Measurements from ENCODE around the gene CARMIL1. TPM values are rescaled to one million over a fixed set of nuclear protein-coding genes. Genes with fewer than 3 reads are reported as not detected.

CARMIL1 gene
- total and polyA plus RNA-seq, 2 of the 8 experiments (the other 6 are each of a cell fraction or from before 2014, with no cell fraction given): 20.3 to 40.4 TPM

GRCh38 chr6:25397406-25397805 is 118.2 kb downstream of the CARMIL1 start (continued):
- TF ChIP-seq GABPA (IDR thresholded peaks at IDR 0.05; ENCODE audit: borderline replicate concordance, insufficient read depth, low read length) (no peak), CHD2 (IDR thresholded peaks at IDR 0.05; ENCODE audit: low read length) (no peak), CREB1 (IDR thresholded peaks at IDR 0.05) (no peak)

All from H1 (cell line).